Stimulated activated CD8-positive, alpha-beta memory T cell treated with anti-CD3 and anti-CD28 coated beads, Interleukin-7, amount 100 ng/mL, for 4 hours (primary cell): ENCODE measurements around the gene USP7.
"Not testable (repeated sequence)": the region's sequence is repeated elsewhere in the genome, so short reads cannot be mapped to it uniquely, and the experiment has no call there.

Experiments used
- DNase-seq, 2 donors: peaks; one replicate each; pipeline ENCODE4 v3.0.0-alpha.2; 2020; ENCODE audit warnings: low read depth in 2 of 2

The USP7 gene

GRCh38 chr16:8963821-8964441, at the start of gene USP7:
Gene USP7, minus strand, starts transcription at chr16:8963906. Its CDS starts 621 bp downstream, at chr16:8963285.
- peak; percentile 77 to 90 for DNase-seq

DNA sequence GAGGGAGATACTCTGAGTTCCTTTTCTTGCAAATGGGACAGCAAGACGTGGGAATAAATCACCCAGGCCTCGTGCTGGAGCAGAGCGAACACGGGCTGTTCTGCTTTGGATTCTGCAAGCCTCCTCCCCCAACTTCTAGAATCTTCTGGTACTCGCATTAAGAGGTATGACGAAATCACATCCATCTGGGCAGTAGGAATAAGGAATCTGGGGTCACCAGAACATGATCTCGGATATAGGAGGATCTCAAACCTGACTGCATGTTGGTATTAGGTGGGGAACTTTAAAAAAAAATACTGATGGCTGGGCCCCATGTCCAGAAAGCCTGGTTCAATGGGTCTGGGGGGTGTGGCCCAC, 49.8 kb upstream of the USP7 start:
- DNase-seq = no peak

- DNase-seq = peak in 1 of 2 donors; percentile 2
These were observed 49.3 kb upstream of the USP7 start for GRCh38 chr16:9012848-9013507.

DNA sequence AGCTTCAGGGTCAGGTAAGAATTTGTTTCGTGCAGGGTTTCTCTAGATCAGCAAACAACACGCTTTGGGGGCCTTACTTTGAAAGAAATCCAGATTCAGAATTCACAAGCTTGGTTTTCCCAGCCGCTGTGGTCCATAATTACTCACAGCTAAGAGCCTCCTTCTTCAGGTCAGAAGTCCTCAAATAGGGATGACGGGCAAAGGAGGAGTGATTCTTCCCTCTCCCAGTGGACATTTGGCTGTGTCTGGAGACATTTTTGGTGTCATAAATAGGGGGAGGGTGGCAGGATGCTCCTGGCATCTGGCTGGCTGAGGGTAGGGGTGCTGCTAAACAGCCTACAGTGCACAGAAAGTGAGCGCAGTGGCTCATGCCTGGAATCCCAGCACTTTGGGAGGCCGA, 48.6 kb upstream of the USP7 start:
- DNase-seq = no peak

DNA sequence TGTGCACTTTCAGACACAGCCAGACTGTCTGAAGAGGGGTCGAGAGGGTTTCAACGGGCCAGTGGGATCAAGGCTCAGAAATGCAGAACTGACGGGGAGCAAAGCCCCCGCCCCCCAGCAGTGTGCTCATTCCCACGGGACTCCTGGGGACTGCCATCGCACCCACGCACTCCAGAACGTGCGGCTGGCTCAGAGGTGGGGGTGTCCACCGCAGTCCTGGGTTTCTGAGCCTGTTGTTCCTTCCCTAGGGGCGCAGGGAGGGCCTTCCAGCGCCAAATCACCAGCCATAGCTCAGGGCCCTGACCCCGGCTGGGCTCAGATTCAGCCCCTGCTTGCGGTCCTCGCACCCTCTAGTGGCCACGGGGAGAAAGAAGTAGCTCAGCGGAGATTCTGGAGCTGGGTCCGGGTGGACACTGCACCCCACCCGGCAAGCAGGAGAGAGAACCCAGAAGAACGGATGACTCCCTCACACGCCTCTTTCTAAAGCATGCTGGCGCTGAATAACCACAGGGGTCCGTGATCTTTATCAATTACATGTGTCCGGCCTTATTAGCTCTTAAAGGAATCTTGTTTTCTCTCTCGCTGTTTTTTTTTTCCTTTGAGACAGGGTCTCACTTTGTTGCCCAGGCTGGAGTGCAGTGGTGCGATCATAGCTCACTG, 45.0 kb upstream of the USP7 start:
- peak; percentile 36 to 46 for DNase-seq

GRCh38 chr16:9007177-9007794, 43.6 kb upstream of the USP7 start:
- no peak for DNase-seq

DNA sequence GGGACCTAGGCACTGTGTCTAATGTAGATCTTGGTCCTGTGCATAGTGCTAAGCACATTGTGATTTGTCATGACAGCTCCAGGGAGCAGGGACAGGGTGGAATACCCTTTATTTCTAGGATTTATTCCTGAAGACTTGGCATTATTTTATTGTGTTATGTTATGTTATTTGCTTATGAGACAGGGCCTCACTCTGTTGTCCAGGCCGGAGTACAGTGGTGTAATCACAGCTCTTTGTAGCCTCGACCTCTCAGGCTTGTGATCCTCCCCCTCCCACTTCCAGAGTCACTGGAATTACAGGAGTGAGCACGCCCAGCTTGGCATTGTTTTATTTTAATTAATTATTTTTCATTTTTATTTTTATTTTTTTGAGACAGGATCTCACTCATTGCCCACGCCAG, 40.5 kb upstream of the USP7 start:
- no peak for DNase-seq

DNA sequence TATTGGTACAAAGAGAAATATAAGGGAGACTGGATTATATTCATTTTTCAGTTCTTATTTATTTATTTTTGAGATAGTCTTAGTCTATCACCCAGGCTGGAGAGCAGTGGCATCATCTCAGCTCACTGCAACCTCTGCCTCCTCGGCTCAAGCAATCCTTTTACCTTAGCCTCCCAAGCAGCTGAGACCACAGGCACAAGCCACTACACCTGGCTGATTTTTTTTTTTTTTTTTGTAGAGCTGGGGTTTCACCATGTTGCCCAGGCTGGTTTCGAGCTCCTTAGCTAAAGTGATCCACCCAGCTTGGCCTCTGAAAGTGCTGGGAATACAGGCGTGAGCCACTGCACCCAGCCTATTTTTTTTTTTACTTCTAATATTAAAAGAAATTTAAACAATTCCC, 40.1 kb upstream of the USP7 start:
- no peak for DNase-seq

GRCh38 chr16:9003322-9003721, 39.6 kb upstream of the USP7 start:
- DNase-seq = no peak

- DNase-seq = no peak
These were observed 38.3 kb upstream of the USP7 start for GRCh38 chr16:9002042-9002441.

GRCh38 chr16:9000664-9001063, 37.0 kb upstream of the USP7 start:
- no peak for DNase-seq

DNA sequence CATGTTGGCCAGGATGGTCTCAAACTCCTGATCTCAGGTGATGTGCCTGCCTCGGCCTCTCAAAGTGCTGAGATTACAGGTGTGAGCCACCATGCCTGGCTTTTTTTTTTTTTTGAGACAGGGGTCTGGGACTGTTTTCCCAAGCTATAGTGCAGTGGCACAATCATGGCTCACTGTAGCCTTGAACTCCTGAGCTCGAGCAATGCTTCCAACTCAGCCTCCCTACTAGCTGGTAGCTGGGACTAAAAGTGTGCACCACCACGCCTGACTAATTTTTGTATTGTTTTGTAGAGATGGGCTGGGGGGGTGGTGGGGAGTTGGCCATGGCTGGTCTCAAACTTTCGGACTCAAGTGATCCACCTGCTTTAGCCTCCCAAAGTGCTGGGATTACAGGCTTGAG, 36.1 kb upstream of the USP7 start:
- DNase-seq = no peak

GRCh38 chr16:8998108-8998507, 34.4 kb upstream of the USP7 start:
- no peak for DNase-seq

- DNase-seq = no peak
These were observed 33.2 kb upstream of the USP7 start for GRCh38 chr16:8996891-8997290.

- no peak for DNase-seq
These were observed 26.7 kb upstream of the USP7 start for GRCh38 chr16:8990445-8990844.

DNA sequence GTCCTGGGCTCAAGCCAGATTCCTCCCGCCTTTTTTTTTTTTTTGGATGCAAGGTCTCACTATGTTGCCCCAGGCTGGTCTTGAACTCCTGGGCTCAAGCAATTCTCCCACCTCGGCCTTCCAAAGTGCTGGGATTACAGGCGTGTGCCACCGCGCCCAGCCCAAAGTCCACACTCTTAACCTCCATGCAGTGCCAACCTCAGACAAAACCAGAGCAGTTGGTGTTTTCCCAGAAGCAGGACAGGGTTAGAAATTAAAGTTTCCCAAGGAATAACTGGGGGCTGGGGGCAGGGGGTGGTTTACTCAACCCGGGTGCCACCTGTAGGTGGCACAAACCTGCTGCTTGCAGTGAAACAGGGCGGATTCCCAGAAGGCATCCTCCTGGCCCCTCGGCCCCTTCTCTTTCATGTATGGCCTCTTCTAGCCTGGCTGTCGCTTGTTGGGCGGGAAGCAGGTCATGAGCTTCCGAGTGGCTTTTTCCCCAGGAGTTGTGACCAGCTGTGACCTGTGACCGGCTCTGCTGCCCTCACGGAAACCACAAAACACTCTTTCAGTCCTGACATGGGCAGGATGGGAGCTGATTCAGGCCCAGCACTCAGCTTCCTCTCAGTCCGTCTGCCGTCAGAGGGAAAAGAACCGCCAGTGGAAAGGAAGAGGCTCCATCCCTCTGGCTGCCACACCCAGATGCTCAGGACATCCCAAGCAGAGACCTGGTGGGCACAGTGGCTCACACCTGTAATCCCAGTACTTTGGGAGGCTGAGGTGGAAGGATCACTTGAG, 25.6 kb upstream of the USP7 start:
- DNase-seq = no peak

DNA sequence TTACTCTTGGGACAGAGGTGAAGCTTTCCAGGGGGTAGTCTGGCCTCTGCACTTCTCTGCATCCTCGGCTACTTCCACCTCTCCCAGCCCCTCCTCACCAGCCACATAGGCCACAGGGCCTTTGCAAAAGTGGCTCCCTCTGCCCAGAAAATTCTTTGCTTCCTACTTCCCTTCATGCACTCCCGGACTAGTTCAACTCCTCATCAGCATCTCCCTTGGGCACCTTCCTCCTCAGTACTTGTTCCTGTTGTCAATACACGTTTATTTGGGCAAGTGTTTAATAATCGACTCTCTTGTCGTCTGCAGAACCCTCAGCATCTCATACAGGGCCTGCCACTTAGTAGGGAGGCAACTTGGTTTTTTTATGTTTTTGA, 23.1 kb upstream of the USP7 start:
- no peak for DNase-seq

- no peak for DNase-seq
These were observed 22.4 kb upstream of the USP7 start for GRCh38 chr16:8986111-8986510.

DNA sequence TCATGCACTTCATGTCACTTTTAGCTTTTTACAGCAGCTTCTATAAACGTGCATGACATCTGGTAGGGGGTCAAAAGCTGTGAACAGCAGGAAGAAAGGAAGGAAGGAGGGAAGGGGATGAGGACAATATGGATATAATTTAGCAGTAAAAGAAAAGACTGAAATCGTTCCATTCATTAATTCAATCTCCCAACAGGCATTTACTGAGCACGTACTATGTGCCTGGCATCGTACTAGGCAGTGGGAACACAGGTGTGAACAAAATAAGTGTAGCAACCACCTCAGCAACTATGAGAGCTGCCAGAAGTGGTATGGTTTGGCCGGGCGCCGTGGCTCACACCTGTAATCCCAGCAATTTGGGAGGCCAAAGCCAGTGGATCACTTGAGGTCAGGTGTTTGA, 19.1 kb upstream of the USP7 start:
- DNase-seq = no peak

DNA sequence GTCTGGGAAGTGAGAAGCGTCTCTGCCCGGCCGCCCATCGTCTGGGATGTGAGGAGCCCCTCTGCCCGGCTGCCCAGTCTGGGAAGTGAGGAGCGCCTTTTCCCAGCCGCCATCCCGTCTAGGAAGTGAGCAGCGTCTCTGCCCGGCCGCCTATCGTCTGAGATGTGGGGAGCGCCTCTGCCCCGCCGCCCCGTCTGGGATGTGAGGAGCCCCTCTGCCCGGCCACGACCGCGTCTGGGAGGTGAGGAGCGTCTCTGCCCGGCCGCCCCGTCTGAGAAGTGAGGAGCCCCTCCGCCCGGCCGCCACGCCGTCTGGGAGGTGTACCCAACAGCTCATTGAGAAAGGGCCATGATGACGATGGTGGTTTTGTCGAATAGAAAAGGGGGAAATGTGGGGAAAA, 18.2 kb upstream of the USP7 start:
- DNase-seq = not testable (repeated sequence)

GRCh38 chr16:8976189-8976588, 12.5 kb upstream of the USP7 start:
- DNase-seq = not testable (repeated sequence)

DNA sequence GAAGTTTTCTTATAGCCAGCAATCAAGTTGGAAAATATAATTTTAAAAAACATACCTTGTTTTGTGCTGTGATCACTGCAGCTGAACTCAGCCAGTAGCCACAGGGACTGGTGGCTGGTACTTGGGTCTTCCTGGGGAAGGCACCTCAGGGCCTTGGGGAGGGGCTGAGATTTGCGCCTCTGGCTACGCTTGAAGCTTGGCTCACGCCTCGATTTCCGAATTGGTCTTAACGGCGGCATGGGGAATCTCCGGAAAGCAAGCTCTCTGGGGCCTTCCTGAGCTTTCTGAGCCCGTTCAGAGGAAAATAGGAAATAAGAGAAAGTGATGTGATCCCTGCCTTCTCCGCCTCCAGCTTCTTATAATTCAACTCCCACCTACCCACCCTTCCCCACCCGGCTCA, 11.3 kb upstream of the USP7 start:
- no peak for DNase-seq
